Measurements from ENCODE around the gene AP2A2. TPM values are rescaled to one million over a fixed set of nuclear protein-coding genes. Genes with fewer than 3 reads are reported as not detected.

The AP2A2 gene
- total RNA-seq, 1 donor from 2014 or later: 26.2 TPM

DNA sequence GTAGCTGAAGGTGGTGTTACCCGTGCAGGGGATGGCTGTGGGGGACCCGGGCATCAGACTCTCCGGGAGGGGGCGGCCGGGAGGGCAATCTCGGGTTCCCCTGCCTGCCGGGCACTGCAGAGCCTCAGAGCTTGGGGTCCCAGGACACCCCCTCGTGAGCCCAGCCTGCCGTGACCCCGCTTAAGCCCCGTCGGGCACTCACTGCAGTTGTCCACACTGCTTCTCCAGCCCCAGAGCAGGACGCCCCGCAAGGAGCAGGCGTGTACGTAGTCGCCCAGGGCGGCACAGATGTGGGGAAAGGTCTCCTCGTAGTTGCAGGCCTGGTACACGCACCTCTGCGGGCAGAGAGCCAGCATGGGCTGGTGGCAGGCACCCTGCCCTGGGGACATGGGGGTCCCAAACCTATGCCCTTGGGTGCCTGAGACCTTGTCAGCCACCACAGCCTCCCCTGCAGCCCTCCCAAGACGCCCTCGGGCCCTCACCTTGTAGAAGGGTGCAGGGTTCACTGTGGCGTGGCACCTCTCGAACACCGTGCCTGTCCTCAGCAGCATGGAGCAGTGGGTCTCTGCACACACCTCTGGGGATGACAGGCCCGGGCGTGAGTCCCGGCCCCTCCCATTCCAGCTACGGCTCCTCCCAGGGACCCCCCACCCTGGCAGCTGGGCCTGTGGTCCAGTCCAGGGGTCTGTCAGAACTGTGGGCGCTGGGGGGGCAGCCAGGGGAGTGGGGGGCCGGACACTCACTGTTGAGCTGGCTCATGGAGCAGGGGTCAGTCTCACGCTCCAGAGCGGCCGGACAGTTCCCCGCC lies 102.0 kb downstream of the AP2A2 start:
- no peak for DNase-seq (ENCODE audit: low read depth)

DNA sequence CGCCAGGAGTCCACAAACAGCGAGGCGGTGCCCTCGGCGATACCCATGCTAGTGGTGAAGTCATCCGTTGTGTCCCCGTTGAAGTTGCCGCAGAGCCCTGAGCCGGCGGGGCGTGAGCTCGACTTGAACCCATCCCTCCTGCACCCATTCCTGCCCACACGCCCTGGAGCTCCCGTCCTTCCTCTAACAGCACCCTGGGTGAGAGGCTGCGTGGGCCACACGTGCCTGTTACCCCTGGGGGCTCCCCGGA lies 102.5 kb downstream of the AP2A2 start:
- no peak for DNase-seq (ENCODE audit: low read depth)

DNA sequence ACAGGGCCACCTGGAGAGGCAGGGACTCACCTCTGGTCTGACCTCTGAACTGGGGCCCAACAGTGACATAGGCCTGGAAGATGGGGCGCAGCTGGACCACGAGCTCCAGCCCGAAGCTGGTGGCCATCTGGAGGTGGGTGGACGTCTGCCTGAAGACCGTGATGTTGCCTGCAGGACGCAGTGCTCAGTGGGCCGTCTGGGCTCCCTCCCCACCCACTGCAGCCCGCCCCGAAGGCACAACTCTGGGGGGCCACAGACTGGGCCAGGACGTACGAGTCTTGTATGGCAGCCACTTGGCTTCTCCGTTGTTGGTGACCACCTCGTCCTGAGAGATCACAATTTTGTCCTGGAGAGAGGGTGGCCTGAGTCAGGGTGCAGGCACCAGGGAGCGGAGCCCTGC lies 102.9 kb downstream of the AP2A2 start:
- no peak for DNase-seq (ENCODE audit: low read depth)

DNA sequence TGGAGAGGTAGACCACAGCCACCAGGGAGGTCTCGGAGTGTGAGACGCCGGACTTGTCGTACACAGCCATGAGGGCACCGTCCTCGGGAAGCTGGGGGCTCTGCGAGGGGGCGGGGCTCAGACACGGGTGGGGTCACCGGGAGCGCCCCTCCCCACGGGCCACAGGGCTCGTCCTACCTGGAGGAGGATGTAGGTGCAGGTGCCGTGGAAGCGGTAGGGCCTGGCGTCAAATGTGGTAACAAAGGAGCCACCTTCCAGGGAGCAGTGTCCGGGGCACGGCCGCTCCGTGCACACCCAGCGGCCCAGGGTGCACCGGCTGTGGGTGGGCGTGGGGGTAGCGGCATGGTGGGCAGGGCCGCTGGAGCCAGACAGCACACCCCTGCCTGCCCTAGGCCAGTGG lies 103.4 kb downstream of the AP2A2 start:
- no peak for DNase-seq (ENCODE audit: low read depth)

DNA sequence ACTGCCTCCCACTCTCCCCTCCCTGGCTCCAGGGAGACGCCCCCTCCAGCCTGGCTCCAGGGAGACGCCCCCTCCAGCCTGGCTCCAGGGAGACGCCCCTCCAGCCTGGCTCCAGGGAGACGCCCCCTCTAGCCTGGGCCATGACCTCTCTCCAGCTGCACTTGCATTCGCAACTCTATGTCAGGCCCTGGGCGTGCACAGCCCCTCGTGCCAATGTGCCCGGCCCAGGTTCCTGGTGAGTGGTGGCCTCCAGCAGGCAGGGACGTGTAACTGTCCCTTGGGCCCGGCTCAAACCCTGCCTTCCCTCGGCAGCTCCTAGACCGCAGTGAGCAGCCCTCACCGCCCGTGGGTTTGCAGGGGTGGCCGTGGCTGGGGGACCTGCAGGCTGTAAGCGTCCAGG lies 104.0 kb downstream of the AP2A2 start:
- no peak for DNase-seq (ENCODE audit: low read depth)

DNA sequence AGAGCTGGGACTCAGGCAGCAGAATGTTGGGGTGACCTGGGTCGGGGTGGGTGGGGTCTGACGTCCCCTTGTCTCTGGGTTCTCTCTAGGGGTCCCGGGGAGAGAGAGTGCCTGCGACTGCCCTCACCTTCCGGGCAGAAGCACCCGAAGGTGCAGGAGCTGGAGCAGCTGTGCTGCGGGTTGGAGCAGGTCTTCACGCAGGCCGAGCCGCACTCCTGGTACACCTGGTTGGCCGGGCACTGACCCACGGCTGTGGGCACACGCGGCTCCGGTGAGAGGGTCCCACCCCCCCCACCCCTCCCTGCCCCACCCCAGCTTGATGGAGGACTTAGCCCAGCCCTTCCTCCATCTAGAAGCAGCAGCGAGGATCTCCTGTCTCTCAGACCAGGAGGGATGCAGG lies 104.4 kb downstream of the AP2A2 start:
- no peak for DNase-seq (ENCODE audit: low read depth)

DNA sequence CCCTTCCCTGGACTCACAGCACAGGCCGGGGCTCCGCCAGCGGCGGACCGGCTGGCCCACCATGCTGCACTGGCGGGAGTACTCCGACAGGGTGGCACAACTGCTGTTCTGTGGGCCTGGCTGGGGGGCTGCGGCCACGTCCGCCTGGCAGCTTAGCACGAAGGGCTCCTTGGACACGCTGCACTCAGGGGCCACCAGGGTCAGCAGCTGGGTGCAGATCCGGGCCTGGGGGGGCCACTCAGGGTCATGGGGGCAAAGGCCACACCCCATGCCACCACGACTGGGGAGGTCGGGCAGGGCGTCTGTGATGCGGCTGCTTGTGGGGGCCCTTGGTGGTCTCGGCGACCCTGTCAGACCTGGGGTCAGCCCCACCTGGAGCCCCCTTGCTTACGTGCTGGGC lies 104.9 kb downstream of the AP2A2 start:
- DNase-seq (ENCODE audit: low read depth): no peak

DNA sequence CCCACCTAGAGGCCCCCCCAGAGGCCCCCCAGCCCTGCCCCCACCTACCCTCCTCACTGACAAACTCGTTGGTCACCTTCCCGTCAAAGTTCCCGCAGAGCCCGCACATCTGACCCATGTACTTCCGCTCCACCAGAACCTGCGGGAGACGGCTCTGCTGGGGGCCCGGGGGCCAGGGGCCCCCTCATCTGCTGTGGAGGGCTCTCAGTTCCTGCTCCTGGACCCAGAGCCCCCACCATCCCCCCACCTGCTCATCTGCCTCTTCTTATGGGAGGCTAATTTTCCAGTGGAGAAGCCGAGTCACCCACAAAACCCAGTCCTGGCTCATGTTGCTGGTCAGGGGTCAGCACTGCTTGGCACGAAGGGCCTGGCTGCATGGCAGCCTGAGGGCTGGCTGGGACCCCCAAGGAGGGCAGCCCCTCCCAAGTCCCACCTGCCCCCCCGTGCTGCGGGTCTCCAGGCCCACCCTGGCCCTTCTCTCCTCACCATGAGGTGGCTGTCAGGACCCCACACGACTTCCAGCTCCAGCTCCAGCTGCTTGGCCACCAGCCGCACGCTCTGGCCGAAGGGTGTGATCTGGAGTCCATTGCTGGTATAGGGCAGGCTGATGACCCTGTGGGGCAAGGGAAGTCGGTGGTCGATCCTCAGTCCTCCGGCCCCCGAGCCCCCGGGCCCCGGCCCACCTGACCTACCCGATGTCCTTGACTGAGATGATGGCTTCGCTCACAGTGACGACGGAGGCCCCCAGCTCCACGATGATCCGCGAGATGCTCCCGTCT lies 105.6 kb downstream of the AP2A2 start:
- DNase-seq (ENCODE audit: low read depth): no peak

DNA sequence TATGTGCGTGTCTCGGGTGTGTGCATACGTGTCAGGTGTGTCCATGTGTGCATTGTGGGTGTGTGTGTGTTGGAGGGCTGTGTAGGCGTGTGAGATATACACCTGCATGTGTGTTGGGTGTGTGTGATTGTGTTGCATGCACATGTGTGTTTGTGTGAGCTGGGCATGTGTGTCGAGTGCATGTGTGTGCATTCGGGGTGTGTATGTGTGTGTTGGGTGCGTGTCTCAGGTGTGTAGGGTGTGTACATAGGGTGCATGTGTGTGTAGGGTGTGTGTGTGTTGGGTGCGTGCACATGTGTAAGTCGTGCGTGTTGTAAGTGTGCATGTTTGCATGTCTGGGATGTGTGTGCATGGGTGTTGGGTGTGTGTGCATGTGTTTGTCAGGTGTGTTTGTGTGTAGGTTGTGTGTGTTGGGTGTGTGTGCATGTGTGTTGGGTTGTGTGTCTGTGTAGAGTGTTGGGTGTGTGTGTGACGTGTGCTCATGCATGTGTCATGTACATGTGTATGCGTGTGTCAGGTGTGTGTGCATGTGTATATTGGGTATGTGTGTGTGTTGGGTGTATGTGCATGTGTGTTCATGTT lies 106.7 kb downstream of the AP2A2 start:
- DNase-seq (ENCODE audit: low read depth): no peak

DNA sequence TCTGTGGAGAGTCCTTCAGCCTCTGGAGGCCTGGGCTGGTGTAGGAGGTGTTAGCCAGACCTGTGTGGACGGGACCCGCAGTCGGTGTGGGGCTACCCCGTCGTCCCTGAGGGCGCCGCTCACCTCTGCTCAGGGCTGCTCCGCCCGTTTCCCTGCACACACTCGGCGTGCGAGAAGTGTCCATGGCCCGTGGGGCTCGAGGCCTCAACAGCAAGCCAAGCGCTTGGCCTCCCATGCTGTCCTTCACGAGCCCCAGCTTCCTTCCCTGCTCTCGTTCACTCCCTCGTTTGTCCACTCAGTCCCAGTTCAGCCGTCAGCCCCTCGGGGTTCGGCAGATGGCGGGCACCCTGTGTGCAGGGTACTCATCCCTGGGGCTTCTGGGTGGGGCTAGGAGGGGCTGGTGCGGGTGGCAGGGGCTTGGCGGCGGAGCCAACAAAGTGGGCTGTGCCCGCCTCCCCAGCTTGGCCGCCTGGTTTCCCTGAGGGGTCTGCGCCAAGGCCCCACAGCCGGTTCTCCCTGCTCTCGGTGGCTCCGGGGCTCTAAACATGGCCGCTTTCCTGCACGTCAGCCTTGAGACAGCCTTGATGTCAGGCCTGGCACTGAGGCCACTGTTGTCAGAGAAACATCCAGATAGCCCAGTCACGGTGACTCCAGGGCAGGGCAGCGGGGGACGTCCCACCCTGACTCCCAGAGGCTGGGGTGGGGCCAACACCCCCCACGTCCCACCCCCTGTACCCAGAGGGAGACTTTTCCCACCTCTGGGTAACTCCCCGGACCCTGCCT lies 107.5 kb downstream of the AP2A2 start:
- no peak for DNase-seq (ENCODE audit: low read depth)

DNA sequence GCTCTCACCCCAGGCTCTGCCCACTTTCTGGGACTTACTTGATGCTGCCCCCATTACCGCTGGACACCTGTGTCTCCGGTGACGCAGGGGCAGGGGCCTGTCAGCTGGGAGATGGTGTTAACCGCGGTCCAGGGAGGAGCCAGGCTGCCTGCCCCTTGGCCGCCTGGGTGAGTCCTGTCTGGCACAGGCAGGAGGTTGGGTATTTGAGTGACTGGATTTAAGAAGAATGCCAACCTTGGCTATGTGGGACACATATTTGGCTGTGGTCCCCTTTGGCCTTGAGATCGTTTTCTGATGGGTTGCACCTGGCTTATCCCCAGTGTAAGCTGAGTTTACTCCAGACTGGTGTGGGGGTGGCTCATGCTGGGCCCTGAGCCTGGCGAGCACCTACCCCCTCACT lies 108.3 kb downstream of the AP2A2 start:
- peak; percentile 40 for DNase-seq (ENCODE audit: low read depth)

DNA sequence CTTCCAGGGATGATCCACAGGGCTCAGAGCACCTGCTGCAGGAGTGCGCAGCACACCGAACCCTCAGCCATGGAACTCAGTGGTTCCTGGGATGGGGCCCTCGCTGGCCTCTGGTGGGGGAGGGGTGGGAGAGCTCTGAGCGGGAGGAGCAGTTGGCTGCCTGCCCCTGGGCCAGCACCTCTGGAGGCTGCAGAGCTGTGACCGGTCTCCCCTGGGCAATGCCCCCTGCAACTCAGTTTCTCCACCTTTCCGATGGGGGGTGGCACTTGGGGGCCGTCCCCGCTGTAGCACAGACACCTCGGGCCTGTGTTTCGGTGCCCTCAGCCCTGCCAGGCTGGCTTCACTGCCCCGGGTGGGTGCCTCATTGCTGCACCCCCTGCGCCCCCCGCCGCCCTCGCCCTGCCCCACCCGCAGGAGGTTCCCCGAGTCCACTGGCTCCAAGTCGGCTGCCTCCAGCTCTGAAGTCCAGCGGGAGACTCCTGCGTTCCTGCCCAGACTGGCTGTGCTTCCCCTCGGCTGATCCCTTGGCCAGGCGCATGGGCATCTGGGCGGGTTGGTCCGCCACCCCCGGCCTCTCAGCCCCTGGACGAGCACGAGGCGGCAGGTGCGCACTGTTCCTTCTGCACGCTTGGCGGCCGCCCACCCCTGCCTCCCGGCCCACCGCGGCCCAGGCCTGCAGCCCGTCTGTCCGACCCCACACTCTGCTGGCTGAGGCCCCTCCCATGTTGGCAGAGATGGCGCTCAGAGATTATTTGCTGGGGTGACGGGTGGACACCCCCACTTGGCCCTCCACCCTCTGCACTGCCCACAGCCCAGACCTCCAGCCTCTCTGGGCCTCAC lies 109.0 kb downstream of the AP2A2 start:
- DNase-seq (ENCODE audit: low read depth): no peak

DNA sequence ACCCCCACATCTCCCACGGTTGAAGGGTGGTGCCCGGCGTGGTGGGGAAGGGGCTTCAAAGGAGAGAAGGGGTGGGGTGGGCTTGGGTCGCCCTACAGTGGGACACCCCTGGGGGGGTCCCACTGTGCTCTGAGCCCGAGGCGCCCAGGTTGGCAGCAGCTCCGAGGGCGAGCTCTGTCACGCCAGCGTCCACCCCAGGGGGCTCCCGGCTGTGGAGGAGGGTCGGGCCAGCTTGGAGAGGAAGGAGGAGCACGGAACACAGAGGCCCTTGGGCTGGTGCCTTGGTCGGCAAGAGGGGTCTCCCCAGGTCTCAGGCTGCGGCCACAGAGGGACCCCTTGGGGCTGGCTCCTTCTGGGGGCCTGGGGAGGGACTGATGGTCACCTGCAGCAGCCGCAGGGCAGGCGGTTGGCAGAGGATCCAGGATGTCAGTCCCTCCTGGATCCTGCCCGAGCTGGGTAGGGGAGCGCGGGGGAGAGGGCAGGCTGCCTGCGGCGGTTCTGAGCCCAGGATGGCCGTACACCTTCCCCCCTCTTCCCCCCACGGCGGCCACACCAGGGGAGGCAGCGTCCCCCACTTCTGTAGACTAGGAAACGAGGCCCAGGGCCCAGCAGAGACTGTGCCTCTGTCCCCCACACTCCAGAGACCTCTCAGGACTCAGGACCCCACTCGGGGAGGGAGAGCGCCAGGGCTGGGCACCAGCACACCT lies 110.1 kb downstream of the AP2A2 start:
- no peak for DNase-seq (ENCODE audit: low read depth)

DNA sequence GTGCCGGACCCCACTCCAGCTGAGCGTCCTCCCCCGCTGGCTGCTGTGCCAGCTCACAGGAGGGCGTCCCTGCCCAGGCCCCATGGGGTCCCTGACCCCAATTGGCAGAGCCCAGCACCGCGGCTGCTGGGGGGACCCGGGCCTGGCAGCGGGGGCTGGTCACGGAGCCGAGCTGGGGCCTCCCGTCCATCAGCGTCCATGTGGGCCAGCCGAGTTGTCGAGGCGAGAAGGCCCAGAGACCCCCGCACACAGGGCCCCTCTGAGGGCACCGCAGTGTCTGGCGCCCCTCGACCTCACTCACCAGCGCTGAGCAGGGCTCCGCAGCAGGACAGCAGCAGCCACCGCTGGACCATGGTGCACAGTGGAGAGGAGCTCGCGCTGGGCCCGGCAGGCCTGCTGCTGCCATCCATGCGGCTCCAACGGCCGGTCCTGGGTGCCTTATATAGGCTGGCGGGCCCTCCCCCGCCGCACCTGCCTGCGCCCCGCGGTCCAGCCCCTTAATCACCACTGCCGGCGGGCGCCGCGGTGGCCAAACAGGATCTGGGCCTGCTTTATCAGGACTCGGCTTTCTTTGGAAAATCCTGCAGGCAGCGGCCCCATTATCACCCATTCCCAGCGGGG lies 110.7 kb downstream of the AP2A2 start, which contains the start of gene MUC6:
Gene MUC6 (minus strand): TSS at position 416 of the 621 bp plus-strand sequence. CDS start 63 bp downstream, at position 353.
- no peak for DNase-seq (ENCODE audit: low read depth)

DNA sequence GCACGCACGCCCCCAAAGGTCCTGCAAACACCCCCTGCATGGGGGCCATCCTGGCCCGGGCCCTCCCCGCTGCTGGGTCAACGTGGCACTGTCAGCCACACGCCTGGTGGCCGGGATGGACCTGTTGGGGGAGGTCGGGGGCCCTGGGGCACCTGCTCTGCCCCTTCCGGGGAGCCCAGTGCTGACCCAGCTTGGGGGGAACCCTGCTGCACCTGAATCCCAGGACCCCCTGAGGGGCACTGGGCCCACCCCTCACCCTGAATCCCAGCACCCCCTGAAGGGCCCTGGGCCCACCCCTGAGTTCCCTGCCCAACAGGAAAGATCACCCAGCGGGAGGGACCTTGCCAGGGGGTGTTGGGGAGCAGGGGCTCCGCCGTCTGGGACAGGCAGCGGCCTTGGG lies 111.3 kb downstream of the AP2A2 start:
- no peak for DNase-seq (ENCODE audit: low read depth)

DNA sequence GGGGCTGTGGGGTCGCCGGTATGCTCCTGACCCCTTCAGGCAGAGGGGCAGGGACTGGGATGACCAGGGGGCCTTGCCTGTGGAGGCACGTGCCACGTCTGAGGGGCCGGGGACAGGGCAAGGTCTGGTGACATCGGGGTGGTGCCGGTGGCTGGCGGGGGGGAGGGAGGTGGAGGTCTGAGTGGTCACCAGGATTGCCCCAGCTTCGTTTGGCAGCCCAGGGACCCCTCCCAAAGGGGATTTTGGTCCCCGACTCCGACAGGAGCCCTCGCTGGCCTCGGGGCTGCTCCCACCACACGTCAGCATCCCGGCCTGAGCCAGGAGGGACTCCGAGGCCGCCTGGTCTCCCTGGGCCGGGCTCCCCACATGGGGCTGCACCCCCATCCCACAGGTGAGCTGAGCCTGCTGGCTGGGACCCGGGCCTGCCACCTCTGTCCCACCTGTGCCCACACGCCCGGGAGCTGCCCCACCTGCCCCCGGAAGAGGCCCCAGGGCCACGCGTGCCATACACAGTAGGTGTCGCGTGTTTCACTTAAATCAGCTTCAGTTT lies 111.9 kb downstream of the AP2A2 start:
- no peak for DNase-seq (ENCODE audit: low read depth)

DNA sequence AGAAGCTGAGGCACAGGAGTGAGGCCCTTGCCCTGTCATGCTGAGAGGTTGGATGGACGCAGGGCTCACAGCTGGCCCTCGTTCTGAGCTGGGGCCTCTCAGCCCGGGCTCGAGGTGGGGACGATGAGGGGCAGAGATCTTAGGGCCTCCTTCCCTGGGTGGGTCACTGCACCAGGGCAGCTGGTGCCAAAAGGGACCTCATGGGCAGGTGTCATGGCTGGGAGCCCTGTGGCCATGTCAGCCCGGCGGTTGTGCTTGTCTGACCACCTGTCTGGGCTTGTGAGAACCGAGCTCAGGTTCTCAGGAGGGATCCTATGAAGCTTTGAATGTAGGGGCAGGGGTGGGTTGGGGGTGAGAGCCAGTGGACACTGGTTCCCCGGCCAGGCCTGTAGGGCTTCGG lies 112.7 kb downstream of the AP2A2 start:
- no peak for DNase-seq (ENCODE audit: low read depth)

DNA sequence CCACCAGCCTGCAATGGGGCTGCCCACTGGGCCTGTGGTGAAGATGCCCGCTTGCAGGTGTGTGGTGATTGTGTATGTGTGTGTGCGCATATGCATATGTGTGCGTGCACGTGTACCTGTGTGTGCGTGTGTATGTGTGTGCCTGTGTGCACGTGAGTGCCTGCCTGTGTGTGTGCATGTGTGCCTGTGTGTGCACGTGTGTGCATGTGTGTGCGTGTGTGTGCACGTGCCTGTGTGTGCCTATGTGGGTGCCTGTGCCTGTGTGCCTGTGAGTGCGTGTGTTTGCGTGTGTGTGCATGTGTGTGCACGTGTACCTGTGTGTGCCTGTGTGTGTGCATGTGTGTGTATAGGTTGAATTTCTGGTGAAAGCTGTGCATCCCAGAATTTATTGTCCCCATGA lies 113.3 kb downstream of the AP2A2 start:
- no peak for DNase-seq (ENCODE audit: low read depth)
